Activated CD4-positive, alpha-beta T cell treated with anti-CD3 and anti-CD28 coated beads for 48 hours (primary cell): ENCODE data around the gene EYA3.
A peak's percentile ranks its signal among the peaks of the same experiment; 100 is the strongest.

ENCODE experiments used
- DNase-seq: peaks from one replicate; pipeline ENCODE4 v3.0.0-alpha.2; 2020

EYA3 gene

DNA sequence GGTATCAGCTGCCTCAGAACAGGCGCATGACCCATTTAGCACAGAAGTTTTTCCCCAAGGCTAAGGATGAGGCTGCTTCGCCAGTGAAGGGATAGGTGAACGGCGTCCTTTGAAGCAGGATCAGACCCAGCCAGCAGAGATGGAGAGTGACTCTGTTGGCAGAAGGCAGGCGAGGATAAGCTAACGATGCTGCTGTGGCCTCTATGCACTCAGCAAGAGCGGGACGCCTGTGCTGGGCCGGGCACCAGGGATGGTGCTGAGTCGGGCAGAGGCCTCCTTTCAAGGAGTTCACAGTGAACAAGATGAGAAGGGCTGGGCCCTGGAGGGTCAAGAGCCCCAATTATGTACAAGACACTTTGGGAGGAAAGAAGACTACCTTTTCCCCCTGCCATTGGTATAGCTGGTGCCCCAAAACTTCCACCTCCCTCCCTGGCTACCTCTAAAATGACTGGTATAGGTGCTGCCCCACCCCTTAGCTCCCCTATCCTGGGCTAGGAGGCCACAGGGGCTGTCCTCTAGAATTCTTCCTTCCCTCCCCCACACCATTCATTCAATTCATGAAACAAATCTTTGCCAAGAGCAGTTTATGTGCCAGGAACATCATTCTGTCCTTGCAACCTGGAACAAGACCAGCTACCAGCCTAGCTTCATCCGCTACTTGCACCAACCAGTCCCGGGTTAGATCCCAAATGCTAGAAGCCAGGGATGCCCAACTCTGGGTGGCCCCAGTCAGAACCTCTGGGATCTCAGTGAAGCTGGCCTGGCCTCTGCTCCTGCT is 121.1 kb downstream of the EYA3 start:
- no peak for DNase-seq

DNA sequence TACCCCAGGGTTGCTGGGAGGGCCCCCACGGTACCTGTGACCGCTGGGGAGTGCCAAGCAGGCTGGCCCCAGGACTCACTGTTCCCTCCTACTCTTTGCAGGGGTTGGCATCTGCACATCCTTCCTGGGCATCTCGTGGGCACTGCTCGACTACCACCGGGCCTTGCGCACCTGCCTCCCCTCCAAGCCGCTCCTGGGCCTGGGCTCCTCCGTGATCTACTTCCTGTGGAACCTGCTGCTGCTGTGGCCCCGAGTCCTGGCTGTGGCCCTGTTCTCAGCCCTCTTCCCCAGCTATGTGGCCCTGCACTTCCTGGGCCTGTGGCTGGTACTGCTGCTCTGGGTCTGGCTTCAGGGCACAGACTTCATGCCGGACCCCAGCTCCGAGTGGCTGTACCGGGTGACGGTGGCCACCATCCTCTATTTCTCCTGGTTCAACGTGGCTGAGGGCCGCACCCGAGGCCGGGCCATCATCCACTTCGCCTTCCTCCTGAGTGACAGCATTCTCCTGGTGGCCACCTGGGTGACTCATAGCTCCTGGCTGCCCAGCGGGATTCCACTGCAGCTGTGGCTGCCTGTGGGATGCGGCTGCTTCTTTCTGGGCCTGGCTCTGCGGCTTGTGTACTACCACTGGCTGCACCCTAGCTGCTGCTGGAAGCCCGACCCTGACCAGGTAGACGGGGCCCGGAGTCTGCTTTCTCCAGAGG is 121.9 kb downstream of the EYA3 start:
- DNase-seq: no peak

DNA sequence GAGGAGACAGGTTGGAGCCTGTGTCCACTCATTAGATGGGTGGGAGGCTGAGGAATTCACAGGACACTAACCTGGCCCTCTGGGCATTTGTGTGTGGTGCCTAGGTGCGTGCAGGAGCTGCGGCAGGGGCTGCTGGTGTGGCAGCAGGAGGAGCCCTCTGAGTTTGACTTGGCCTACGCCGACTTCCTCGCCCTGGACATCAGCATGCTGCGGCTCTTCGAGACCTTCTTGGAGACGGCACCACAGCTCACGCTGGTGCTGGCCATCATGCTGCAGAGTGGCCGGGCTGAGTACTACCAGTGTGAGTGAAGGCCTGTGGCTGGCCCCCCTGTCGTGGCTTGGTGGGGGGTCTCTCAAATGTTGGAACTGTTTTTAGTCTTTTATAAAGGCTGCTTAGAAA is 125.0 kb downstream of the EYA3 start:
- no peak for DNase-seq

DNA sequence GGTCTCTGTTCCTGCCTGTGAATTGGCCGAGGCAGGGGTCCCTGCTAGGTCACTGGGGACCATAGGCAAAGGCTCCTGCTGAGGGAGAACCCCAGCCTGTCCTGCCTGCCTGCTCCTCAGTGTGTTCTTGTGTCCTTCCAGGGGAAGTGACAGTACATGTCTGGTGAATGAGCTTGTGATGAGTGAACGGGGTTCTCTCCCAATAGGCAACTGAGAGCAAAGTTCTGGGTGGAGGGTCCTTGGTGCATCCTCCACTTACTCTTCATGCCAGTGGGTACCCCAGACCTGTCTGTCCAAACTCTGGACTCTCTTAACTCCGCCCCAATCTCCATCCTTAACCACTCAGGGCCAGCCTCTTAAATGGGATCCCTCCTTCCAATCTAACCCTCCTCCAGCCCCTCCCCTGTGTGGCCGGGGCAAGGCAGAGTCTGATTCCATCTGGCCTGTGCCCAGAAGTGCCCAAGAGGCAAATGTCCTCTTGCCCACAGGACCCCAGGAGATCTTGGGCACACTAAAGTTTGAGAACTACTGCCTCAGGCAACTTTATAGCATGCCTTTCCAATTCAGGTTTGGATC is 126.7 kb downstream of the EYA3 start:
- DNase-seq: no peak

DNA sequence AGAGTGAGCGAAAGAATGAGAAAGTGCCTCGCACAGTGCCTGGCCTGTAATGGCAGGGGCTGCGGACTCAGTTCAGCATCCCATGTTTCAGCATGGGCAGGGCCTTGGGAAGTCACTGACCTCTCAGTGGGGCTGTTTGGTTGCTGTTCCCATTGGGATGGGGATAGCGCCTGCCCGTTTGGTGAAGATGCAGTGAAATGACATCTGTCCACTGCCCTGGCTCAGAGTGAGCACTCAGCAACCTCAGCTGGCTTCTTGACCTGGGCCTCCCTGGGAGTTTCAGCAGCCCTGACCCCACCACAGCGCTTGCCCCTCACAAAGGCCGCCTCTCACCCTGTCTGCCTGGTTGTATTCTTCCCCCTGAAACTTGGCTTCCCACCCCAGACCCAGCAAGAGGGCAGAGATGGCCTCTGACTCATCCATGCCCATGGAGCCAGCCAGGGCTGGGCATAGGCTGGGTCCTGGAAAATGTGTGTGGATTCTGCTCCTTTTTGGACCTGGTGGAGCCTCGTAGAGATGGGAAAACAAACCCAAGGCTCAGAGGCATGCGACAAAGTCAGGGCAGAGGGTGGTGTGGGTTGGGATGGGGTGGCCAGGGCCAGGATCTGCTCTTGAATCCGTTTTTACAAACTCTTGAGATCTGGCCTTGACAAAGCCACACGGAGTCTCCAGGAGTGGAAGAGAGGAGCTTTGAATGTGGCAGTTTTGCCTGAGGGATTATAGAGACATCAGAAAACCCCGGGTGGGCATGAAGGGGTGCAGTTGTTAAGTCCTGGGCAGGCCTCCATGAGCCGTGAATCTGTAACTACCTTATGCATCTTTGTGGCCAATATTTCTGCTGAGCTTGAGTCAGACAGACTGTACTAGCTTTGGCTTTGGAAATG is 127.4 kb downstream of the EYA3 start:
- no peak for DNase-seq

DNA sequence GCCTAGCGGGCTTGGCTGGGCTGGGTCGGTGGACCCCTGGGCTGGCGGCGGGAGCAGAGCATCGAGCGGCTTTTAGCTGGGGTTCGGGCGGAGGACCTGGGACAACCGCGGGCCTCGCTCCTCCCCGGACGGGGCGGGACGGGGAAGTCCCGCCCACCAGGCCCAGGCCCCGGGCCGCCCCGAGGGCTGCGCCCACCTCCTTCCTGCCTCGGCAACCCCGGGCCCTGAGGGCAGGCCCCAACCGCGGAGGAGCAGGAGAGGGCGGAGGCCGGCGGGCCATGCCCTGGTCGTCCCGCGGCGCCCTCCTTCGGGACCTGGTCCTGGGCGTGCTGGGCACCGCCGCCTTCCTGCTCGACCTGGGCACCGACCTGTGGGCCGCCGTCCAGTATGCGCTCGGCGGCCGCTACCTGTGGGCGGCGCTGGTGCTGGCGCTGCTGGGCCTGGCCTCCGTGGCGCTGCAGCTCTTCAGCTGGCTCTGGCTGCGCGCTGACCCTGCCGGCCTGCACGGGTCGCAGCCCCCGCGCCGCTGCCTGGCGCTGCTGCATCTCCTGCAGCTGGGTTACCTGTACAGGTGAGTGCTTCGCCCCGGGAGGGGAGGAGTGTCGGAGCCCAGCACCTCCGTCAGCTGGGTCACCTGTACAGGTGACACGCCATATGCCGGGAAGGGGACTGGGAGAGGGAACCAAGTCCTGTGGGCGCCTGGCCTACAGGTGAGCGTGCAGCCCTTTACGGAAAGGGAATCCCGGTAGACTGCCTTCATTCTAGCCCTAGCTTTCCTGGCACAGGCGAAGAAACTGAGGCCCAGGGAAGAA is 128.4 kb downstream of the EYA3 start, which contains the start of gene XKR8:
XKR8 (plus strand) TSS at position 182 of the 812 bp plus-strand sequence; CDS start at position 279, 97 bp downstream.
- peak; percentile 85 for DNase-seq

DNA sequence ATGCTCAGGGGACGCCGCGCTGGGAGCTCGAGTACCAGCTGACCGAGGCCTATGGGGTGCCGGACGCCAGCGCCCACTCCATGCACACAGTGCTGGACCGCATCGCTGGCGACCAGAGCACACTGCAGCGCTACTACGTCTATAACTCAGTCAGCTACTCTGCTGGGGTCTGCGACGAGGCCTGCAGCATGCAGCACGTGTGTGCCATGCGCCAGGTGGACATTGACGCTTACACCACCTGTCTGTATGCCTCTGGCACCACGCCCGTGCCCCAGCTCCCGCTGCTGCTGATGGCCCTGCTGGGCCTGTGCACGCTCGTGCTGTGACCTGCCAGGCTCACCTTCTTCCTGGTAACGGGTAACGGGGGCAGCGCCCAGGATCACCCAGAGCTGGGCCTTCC is 129.9 kb downstream of the EYA3 start:
- no peak for DNase-seq

DNA sequence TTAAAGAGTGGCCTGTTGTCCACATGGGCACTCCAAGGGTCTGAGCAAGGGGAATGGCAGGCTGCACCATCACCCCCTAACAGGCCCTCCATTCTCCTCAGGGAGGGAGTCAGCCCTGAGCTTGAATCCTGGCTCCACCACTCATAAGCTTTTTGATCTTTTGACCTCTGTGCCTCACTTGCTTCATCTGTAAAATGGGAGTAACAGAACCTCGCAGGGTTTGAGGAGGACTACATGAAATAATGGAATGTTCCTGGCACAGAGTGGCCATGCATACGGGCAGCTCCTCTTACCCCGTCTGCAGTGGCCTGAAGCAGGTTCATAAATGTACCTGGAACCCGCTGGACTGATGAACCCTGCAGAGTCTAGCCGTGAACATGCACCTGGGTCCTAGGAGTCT is 130.8 kb downstream of the EYA3 start:
- DNase-seq: no peak

DNA sequence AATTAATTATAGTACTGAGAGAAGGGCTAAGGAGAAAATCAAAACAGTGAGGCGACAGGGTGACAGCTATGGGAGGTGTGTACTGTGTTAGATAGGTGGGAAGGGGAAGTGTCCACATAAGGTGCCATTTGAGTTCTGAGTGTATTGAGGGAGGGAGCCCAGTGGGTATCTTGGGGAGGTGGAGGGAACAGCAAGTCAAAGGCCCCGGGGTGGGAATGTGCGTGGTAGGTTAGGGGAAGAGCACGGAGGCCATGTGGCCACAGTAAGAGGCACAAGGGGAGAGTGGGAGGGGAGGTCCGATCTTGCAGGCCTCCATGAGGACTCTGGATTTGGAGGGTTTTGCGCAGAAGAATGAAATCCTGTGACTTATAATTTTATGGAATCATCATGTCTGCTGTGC is 131.6 kb downstream of the EYA3 start:
- no peak for DNase-seq

DNA sequence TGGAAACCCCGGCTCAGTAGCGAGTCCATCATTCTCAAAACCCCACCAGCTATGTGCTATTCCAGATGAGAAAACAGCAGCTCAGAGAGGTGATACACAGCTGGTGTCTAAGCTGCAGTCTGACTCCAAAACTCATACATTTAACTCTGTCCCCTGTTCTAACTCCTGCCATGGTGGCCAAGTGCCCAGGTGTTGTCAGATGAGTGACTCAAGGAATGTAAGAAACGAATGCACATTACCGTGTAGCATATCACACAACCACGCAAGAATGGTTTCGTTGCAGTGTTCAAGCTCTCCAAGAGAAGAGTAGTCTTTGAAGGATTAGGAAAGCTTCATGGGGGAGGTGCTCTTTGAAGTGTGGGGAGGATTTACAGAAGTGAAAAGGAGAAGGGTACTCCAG is 133.3 kb downstream of the EYA3 start:
- no peak for DNase-seq

DNA sequence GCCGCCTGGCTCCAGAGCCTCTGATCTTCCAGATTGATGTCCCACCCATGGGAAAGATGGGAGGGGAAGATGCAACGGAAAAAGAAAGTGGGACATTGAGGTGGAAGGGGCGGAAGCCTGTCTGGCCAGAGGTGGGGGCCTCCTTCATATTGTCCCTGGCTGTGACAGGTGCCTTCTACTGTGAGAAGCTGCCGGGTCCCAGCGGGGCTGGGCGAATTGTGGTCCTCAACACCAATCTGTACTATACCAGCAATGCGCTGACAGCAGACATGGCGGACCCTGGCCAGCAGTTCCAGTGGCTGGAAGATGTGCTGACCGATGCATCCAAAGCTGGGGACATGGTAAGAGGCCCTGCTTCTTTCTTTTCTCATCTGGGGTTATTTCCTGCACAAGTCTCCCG is 134.2 kb downstream of the EYA3 start:
- no peak for DNase-seq

DNA sequence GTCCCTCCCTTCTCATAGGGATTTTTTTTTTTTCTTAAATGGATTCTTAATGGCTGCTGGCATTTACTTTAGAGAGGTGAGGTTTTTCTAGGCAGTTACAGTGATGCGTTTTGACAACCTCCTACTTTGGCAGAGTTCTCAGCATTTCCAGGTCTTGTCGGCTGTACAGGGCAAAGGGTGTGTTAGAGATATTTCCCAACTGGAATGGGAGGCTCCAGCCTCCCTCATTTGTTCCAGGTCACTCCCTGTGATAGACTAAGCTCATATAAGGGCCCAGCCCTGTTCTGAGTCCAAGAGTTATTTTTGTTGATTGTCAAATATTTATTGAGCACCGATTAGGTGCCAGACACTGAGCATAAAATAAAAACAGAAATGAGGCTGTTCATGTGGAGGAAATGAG is 136.3 kb downstream of the EYA3 start:
- DNase-seq: no peak

DNA sequence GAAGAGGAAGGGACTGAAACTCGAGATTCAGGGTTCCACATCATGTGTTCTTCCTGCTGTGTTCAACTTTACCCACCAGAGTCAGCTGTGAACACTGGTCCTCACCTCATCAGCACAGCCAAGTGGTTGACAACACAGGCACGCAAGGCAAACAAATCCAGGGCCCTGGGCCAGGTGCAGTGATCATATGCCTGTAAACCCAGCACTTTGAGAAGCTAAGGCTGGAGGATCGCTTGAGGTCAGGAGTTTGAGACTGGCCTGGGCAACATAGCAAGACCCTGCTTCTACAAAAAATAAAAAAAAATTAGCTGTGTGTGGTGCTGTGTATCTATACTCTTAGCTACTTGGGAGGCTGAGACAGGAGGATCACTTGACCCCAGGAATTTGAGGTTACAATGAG is 137.0 kb downstream of the EYA3 start:
- no peak for DNase-seq

DNA sequence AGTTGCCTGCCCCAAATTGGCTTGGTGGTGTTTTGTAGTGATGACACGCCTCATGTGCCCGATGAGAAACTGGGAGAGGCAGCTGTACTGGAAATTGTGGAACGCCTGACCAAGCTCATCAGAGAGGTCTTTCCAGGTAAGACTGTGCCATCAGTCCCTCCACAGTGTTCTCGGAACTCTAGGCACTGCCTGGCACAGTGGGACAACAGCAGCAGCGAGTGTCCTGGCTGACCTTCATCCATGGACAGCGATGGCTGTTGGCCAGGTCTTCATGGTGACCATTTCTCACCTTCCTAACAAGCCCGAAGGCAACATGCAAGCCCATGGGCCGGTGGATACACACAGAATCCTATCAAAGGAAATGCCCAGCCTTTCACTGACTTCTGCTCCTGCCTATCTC is 139.4 kb downstream of the EYA3 start:
- no peak for DNase-seq

DNA sequence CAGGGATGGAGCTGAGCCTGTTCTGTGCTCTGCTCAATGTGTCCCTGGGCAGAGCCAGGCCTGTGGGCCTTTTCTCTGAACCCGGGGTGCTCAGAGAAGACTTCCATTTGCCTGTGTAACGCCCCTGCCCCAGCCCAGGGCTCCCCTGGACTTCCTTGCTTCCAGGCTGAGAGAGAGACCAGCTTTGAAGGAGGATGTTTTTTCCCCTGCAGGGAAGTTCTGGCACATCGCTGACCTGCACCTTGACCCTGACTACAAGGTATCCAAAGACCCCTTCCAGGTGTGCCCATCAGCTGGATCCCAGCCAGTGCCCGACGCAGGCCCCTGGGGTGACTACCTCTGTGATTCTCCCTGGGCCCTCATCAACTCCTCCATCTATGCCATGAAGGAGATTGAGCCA is 143.4 kb downstream of the EYA3 start:
- no peak for DNase-seq

DNA sequence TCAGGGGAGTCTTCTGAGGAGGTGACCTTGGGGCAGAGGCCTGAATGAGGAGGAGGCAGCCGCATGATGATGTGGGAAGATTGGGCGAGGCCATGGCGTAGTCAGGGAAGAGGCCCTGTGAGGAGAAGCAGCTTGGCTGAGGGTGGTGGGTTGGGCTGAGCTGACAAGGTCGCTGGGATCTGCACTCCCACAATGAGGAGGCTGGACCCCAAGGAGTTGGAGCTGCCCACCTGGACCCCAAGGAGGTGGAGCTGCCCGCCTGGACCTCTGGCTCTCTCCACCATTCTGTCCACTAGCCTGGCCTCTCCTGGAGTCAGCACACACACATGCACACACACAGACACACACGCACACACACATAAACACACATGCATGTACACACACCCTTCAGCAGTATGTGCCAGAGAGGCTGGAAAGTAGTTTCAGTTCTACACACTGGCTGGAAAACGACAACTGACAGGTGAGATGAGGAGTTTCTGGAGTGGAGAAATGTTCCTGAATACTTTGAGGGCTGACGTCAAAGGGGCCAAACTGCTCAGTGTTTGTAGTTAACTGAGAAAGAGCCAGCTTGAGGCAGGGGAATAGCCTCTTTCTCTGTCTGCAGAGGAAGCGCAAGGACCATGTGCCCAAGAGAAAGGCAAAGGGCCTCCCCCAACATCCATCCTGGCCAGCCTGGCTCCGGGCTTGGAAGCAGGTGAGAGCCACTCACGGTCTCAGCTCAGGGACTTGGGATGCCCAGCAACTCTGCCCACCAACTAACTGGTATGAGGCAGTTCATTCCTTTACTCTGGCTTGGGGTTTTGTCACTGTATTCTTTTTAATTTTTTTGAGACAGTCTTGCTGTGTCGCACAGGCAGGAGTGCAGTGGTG is 146.5 kb downstream of the EYA3 start:
- no peak for DNase-seq

DNA sequence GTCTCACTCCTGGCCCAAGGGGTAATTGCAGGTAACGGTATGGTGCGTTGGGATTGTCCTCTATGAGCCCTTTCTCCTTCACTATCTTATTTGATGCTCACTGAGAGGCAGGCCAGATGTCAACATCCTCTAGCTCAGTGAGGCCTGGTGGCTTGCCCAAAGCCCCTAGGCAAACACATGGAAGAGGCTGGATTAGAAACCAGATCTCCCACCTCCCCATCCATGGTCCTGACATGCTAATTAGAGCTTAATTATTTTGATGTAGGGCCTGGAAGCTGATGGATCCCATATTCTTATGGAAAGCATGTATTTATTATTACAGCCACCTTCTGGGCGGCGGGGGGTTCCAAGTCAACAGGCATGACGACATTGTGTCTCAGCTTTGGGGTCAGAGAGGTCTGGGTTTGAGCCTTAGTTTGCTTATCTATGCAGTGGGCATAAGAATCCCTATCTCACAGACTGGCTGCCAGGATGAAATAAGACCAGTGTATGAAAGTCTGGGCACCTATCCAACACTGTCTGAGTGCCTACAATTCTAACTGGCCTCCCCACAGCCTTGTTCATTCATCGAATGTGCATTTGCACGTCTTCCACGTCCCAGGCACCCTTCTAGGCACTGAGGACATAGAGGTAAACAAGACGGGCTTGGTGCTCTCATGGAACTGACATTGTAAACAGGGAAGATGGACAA is 147.4 kb downstream of the EYA3 start:
- DNase-seq: no peak

DNA sequence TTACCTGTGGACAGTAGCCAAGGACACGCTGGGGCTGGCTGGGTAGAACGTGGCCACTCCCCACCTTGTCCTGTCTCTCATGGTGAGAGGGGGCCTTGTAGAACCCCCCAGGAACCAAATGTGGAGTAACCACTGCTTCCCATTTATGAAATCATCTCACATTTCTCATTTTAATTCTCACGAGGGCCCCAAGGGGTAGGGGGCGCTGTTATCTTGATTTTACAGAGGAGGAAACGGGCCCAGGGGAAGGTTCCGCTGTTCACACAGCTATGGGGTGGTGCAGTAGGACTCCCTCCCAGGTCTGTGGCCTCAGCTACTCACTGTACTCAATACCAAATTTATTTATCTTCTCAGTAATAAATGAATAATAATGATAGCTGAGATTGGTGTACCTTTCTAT is 148.1 kb downstream of the EYA3 start:
- DNase-seq: peak; percentile 83

DNA sequence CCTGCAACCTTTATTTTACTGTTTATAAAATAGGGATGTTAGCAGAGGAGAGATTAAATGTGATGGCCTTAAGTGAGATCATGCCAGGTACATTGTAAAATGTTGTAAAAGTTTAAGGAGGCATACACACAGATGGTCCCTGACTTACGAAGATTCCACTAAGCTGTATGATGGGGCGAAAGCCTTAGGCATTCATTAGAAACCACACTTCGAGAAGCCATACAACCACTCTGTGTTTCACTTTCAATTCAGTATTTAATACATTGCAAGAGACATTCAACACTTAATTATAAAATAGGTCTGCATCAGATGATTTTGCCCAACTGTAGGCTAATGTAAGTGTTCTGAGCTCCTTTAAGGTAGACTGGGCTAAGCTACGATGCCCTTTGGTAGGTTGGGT is 149.9 kb downstream of the EYA3 start:
- DNase-seq: no peak

DNA sequence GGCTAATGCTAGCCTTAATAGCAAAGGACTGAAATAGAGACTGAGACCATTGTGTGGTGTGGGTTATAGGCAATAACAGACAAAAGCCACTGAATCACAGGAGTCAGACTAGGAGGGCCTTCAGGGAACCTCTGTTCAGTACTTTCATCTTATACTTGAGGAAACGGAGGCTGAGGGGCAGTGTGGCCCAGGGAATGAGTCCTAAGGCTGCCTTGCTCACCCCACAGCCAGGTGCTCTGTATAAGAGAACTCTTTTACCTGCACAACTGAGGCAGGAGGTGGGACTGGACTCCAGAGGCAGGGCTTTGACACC is 150.9 kb downstream of the EYA3 start:
- DNase-seq: no peak

DNA sequence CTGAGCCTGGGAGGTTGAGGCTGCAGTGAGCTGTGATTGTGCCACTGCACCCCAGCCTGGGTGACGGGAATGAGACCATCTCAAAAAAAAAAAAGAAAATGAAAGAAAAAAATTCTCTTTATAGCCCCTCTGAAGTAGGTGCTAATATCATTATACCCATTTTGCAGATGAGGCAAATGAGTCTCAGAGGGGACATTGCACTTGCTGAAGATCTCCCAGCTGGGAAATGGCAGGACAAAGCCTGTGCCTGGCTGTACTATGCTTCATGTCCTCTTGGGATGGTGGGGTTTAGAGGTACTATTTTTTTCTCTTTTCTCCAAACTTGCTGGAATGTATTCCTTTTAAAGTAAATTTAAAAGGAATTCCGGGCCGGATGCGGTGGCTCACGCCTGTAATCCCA is 152.0 kb downstream of the EYA3 start:
- no peak for DNase-seq
